GM19193 (cell line): ENCODE measurements around the gene FAM163B.

ENCODE experiments used
- POLR2A ChIP-seq: IDR thresholded peaks from 4 replicates; pipeline ENCODE4 v1.6.1; 2011; ENCODE audit not compliant: insufficient read depth, insufficient read length; ENCODE audit errors: extremely low read depth

The FAM163B gene

DNA sequence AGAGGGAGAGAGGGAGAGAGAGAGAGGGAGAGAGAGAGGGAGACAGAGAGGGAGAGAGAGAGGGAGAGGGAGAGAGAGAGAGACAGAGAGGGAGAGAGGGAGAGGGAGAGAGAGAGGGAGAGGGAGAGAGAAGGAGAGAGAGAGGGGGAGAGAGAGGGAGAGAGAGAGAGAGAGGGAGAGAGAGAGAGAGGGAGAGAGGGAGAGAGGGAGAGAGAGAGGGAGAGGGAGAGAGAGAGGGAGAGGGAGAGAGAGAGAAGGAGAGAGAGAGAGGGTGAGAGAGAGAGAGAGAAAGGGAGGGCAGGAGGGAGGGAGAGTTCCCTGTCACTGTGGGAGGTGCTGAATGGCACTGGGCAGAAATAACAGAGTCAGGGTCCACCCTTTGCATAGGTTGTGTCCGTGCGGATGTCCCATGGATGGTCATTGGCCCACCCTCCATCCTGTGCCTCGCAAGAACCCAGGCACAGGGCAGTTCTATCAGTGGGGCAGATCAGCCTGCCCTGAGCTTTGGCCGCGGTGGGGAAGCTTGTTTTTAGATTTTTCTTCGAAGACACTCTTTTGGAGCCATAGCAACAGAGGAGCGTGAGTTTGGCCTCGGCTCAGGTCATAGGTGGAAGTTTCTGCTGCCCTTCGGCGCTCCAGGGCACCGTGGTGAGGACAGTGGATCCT is 44.6 kb downstream of the FAM163B start:
- no peak for TF ChIP-seq POLR2A

- TF ChIP-seq POLR2A, result no peak
These were observed 45.8 kb downstream of the FAM163B start for GRCh38 chr9:133563291-133563796.

- no peak for TF ChIP-seq POLR2A
These were observed 46.4 kb downstream of the FAM163B start for GRCh38 chr9:133562611-133563290.

- TF ChIP-seq POLR2A, result no peak
These were observed 47.1 kb downstream of the FAM163B start for GRCh38 chr9:133561976-133562554.

DNA sequence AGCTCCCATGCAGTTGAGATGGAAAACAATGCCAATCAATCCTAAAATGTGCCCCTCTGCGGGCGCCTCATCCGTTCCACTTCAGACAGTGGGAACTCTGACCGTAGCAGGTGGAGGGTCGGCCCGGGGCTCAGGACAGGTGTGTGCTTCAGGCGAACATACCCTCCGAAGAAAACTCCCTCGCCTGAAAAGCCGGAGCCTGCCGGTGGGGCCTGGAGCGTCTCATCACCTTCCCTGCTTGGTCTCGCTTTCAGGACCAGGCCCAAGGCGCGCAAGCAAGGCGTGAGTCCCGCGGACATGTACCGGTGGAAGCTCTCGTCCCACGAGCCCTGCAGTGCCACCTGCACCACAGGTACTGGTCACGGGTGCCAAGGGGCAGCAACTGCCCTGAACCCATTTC is 48.2 kb downstream of the FAM163B start:
- TF ChIP-seq POLR2A, result no peak

- TF ChIP-seq POLR2A, result no peak
These were observed 48.9 kb downstream of the FAM163B start for GRCh38 chr9:133560311-133560710.

GRCh38 chr9:133558191-133559126 is 50.7 kb downstream of the FAM163B start:
- peak; percentile 29 for TF ChIP-seq POLR2A

GRCh38 chr9:133557581-133557980 is 51.6 kb downstream of the FAM163B start:
- no peak for TF ChIP-seq POLR2A

- no peak for TF ChIP-seq POLR2A
These were observed 52.8 kb downstream of the FAM163B start for GRCh38 chr9:133556354-133556753.

GRCh38 chr9:133554729-133555128 is 54.5 kb downstream of the FAM163B start:
- no peak for TF ChIP-seq POLR2A

DNA sequence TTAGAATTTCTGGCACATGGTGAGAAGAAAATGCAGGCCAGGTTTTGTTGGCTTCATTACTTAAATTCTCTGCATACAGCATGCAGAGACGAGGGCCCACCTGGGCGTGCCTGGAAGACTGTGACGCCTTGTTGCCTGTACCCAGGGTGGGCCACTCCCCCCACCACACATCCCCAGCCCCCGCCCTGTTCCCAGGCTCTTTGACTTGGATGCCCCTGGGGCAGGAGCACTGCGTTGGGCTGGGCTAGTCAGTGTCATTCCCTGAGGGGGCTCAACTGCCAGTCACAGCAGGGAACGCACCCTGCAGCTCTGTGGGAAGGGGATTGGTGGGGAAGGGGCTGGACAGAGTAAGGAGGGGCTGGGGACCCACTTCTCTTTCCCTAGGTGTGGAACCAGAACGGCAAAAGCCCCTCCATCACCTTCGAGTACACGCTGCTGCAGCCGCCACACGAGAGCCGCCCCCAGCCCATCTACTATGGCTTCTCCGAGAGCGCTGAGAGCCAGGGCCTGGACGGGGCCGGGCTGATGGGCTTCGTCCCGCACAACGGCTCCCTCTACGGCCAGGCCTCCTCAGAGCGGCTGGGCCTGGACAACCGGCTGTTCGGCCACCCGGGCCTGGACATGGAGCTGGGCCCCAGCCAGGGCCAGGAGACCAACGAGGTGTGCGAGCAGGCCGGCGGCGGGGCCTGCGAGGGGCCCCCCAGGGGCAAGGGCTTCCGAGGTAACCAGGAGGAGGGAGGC is 55.0 kb downstream of the FAM163B start:
- TF ChIP-seq POLR2A, result no peak

GRCh38 chr9:133553123-133553522 is 56.1 kb downstream of the FAM163B start:
- no peak for TF ChIP-seq POLR2A

GRCh38 chr9:133552236-133552635 is 57.0 kb downstream of the FAM163B start:
- no peak for TF ChIP-seq POLR2A

DNA sequence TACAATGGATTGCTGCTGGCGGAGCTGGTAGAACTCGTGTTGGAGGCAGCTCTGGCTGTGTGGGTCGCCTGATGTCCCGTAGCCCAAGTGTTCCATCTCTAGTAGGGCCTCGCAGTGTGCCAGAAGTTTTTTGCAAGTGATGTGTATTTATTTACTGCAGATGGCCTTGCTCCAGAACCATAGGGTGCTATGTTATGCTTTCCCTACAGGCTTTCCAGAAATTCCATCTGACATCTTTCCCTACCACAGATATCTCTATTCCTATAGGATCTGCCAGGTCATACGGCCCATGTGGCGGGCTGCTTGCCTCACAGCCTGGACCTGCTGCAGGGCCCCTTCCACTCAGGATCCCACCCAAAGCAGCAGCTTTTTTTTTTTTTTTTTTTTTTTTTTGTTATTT is 57.7 kb downstream of the FAM163B start:
- no peak for TF ChIP-seq POLR2A
